Right kidney (tissue), 1 donor: Measurements from ENCODE around the gene TNXB.
"Not testable (repeated sequence)": the region's sequence is repeated elsewhere in the genome, so short reads cannot be mapped to it uniquely, and the experiment has no call there.

Source experiments
- DNase-seq: peaks from one replicate; pipeline ENCODE4 v3.0.0-alpha.2; 2016

Gene TNXB

GRCh38 chr6:31996385-31996784 is 112.8 kb downstream of the TNXB start:
- not testable (repeated sequence) for DNase-seq

DNA sequence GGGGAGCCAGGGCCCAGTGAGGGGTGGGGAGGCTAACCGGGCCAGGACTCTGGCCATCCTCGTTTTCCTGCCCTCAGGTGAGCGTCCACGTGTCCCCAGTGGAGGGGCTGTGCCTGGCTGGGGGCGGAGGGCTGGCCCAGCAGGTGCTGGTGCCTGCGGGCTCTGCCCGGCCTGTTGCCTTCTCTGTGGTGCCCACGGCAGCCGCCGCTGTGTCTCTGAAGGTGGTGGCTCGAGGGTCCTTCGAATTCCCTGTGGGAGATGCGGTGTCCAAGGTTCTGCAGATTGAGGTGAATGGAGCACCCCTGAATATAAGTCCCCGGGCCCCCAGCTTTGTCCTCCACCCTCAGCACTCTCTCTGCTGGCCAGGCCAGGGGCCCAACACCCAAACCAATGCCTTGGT is 114.7 kb downstream of the TNXB start:
- DNase-seq, result not testable (repeated sequence)
